ENCODE data around the gene ATG2A. TPM values are rescaled to one million over a fixed set of nuclear protein-coding genes. Genes with fewer than 3 reads are reported as not detected.
A peak's percentile ranks its signal among the peaks of the same experiment; 100 is the strongest.
"Not testable (repeated sequence)": the region's sequence is repeated elsewhere in the genome, so short reads cannot be mapped to it uniquely, and the experiment has no call there.

ATG2A gene
- total RNA-seq, 1 donor from 2014 or later = 39.5 TPM

DNA sequence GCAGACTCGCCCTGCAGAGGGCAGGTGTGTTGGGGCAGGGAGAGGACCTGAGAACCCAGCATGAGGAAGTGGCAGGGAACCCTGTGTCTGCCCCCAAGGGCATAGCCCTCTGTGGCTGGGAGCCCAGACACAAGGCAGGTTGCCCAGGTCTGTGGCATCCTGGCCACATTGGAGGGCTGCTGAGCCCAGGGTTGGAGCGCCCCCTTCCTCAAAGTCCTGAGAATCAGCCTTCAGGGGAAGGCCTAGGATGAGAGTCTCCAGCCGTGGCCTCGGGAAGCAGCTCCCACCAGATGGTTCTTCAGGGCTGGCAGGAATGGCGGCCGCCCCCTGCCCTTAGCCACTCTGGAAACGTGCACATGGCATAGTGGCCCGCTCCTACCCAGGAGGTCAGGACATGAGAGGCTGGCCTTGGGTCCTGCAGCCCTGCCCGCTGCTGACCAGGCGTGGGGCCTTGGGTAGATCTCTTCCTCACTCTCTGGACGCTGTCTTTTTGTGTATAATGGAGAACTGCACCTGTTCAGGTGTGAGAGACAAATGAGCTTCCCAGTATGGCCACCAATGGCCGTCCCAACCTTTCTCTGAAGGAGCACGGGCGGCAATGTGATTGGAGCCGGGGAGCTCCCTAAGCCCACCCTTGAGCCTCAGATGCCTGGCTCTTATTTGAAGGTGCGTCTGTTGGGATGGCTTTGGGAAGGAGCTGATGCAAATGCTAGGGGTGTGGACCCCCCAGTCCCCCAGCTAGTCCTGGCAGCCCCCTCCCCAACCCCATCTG lies 68.0 kb downstream of the ATG2A start:
- intact Hi-C loops (cut with DNase I) = loop anchor here (5.0 kb wide), 1 partner anchor 163 kb away; the partner anchor contains the start of gene ARL2
- DNase-seq (ENCODE audit: low spot score in 2 of 2) = no peak
- H3K4me3 ChIP-seq = no peak overlapping the region
- H3K27me3 ChIP-seq = no peaks in the 10 kb centered on the region
- H3K27ac ChIP-seq = peak overlapping the region; percentile 72 to 95
- H3K9me3 ChIP-seq = no peaks in the 10 kb centered on the region
- H3K36me3 ChIP-seq = peaks cover 13 to 19% of the 10 kb centered on the region in 2 donors
- H3K4me1 ChIP-seq = peaks cover 21 to 24% of the 10 kb centered on the region in 2 donors
- TF ChIP-seq, protein P1, sequence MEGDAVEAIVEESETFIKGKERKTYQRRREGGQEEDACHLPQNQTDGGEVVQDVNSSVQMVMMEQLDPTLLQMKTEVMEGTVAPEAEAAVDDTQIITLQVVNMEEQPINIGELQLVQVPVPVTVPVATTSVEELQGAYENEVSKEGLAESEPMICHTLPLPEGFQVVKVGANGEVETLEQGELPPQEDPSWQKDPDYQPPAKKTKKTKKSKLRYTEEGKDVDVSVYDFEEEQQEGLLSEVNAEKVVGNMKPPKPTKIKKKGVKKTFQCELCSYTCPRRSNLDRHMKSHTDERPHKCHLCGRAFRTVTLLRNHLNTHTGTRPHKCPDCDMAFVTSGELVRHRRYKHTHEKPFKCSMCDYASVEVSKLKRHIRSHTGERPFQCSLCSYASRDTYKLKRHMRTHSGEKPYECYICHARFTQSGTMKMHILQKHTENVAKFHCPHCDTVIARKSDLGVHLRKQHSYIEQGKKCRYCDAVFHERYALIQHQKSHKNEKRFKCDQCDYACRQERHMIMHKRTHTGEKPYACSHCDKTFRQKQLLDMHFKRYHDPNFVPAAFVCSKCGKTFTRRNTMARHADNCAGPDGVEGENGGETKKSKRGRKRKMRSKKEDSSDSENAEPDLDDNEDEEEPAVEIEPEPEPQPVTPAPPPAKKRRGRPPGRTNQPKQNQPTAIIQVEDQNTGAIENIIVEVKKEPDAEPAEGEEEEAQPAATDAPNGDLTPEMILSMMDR (IDR thresholded peaks at IDR 0.05) = no peak

DNA sequence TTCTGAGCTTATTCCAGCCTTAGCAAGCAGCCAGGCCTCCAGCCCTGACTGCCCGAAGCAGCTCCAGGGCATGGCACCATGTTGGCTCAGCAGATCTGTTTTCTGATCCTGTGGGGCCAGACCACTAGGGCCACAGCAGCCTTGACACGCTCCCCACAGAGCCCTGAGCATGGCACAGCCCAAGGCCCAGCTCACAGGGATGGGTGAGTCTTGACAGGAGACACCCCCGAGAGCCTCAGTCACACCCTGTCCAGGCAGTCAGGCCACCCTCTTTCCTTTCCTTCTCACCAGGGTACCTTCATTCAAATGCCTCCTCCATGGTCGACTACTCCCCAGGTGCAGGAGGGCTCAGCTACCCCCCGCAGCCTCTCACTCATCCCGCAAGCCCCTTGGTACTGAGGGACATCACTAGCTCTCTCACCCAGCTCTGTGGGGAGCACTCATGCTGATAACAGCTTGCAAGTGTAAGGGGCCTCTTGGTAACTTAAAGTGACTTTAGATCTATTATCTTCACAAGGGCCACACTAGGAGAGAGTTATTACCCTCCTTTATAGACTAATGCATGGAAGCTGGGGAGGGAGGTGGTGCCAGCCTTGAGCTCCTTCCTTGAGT lies 68.7 kb downstream of the ATG2A start:
- Histone ChIP-seq H3K27ac (no peak overlapping the region), H3K4me3 (no peak overlapping the region)

DNA sequence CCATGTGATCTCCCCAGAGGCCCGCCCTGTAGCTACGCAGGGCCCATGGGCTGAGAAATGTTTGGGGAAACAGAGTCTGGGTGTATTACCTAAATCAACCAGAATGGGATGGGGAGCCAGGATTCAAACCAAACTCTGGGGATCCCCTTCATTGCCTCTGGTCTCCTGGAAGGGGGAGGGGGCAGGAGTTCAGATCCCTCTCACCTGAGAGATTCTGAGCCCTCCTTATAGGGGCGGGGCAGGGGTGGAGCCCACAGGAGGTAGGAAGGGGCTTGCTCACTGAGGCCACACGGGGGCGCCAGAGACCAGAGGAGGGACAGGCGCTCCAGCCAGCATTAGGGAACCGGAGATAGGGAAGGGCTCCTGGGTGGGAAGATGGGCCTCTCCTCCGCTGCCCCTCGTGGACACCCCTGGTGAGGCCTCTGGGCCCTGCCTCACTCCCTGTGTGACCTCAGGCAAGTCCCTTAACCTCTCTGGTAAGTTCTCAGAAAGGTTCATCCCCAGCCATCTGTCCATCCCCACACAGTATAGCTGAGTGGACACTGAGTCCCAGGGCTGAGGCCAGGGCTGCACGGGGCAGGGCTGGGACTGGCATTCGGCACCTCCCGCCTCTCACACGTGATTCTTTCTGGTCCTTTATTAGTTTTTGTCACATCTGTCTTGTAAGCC lies 69.9 kb downstream of the ATG2A start:
- peak in 1 of 2 donors; percentile 94 for DNase-seq (ENCODE audit: low spot score in 2 of 2)
- Histone ChIP-seq H3K4me1 (peaks cover 16 to 17% of the 10 kb centered on the region in 2 donors), H3K27ac (no peak overlapping the region), H3K4me3 (no peak overlapping the region), H3K36me3 (peaks cover 0 to under 1% of the 10 kb centered on the region in 2 donors), H3K9me3 (no peaks in the 10 kb centered on the region), H3K27me3 (no peaks in the 10 kb centered on the region)
- TF ChIP-seq, protein P1 (IDR thresholded peaks at IDR 0.05) = peak; percentile 97 to 98 (median 98)
- intact Hi-C loops (cut with DNase I) = loop anchor here (1.0 to 5.0 kb wide), 2 partner anchors 47 to 165 kb away; partner anchors contain the start of gene ARL2

More for the DNA sequence above, 68.7 kb downstream of the ATG2A start:
- DNase-seq (ENCODE audit: low spot score in 2 of 2) = no peak
- Histone ChIP-seq H3K36me3 (peaks cover 6 to 12% of the 10 kb centered on the region in 2 donors), H3K27me3 (no peaks in the 10 kb centered on the region), H3K9me3 (no peaks in the 10 kb centered on the region), H3K4me1 (peaks cover 17 to 18% of the 10 kb centered on the region in 2 donors)
- intact Hi-C loops (cut with DNase I) = loop anchor here (5.0 kb wide), 1 partner anchor 164 kb away; the partner anchor contains the start of gene ARL2
- TF ChIP-seq, protein P1 (IDR thresholded peaks at IDR 0.05) = no peak

DNA sequence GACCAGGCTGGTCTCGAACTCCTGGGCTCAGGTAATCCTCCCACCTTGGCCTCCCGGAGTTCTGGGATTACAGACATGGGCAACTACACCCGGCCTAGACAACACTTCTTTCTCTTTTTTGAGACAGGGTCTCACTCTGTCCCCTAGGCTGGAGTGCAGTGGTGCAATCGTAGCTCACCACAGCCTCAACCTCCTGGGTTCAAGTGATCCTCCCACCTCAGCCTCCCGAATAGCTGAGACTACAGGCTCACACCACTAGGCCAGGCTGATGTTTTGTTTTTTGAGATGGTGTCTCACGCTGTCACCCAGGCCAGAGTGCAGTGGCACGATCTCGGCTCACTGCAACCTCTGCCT lies 71.3 kb downstream of the ATG2A start:
- not testable (repeated sequence) for DNase-seq (ENCODE audit: low spot score in 2 of 2); H3K27ac ChIP-seq; H3K27me3 ChIP-seq; H3K4me3 ChIP-seq; H3K36me3 ChIP-seq; H3K9me3 ChIP-seq
- H3K4me1 ChIP-seq = peaks cover 16 to 17% of the 10 kb centered on the region in 2 donors
- intact Hi-C loops (cut with DNase I) = loop anchor here (5.0 kb wide), 1 partner anchor 167 kb away; the partner anchor contains the start of gene ARL2

DNA sequence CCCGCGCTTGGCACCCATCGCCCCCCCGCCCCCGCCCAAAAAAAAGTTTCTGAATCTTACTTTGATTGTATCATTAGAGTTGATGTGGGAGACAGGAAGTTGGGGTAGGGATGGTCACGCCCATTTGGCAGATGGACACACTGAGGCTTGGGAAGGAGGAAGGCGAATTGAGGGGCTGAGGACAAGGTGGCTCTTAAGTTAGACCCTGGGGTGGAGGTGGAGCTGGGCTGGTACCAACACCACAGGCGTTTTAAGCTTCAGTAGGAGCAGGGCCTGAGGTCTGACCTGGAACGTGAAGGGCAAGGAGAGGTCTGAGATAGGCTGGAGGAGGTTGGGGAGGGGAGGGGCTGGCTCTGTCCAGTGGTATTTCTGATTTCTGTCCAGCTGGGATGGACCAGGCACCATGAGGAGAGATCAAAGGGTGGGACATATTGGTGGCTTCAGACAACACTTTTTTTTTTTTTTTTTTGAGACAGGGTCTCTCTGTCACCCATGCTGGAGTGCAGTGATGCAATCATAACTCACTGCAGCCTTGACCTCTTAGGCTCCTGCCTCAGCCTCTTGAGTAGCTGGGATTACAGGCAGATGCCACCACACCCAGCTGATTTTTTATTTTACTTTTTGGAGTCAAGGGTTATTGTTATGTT lies 71.8 kb downstream of the ATG2A start:
- peak overlapping the region; percentile 40 to 64 for H3K4me3 ChIP-seq
- DNase-seq (ENCODE audit: low spot score in 2 of 2) = no peak
- H3K9me3 ChIP-seq = no peaks in the 10 kb centered on the region
- no peak overlapping the region for H3K27ac ChIP-seq
- peaks cover 15 to 17% of the 10 kb centered on the region in 2 donors for H3K4me1 ChIP-seq
- intact Hi-C loops (cut with DNase I) = loop anchor here (5.0 kb wide), 1 partner anchor 167 kb away; the partner anchor contains the start of gene ARL2
- H3K27me3 ChIP-seq = no peaks in the 10 kb centered on the region
- no peaks in the 10 kb centered on the region for H3K36me3 ChIP-seq
- TF ChIP-seq, protein P1 (IDR thresholded peaks at IDR 0.05) = no peak

Other genes with a start within 250 kb of the ATG2A start
- gene NRXN2, start 194.0 kb downstream of the ATG2A start, total RNA-seq = 26.0 TPM
- 44.2 TPM for gene RASGRP2, start 173.1 kb downstream of the ATG2A start, total RNA-seq
- gene PYGM, start 157.2 kb downstream of the ATG2A start, total RNA-seq = 13.9 TPM
- 332 TPM for gene SF1, start 138.7 kb downstream of the ATG2A start, total RNA-seq
- gene MAP4K2, start 114.0 kb downstream of the ATG2A start, total RNA-seq = 34.0 TPM
- 36.6 TPM for gene MEN1, start 106.7 kb downstream of the ATG2A start, total RNA-seq
- not detected for gene CDC42BPG, start 72.6 kb downstream of the ATG2A start, total RNA-seq
- gene EHD1, start 38.6 kb downstream of the ATG2A start, total RNA-seq = 216 TPM
- 115 TPM for gene PPP2R5B, start 7.5 kb upstream of the ATG2A start, total RNA-seq
- not detected for gene GPHA2, start 18.7 kb upstream of the ATG2A start, total RNA-seq
- gene MAJIN, start 54.9 kb upstream of the ATG2A start, total RNA-seq = not detected
- gene BATF2, start 79.8 kb upstream of the ATG2A start, total RNA-seq = 0.21 TPM
- gene ARL2, start 97.0 kb upstream of the ATG2A start, total RNA-seq = 187 TPM
- 25.1 TPM for gene SNX15, start 110.2 kb upstream of the ATG2A start, total RNA-seq
- gene SAC3D1, start 124.0 kb upstream of the ATG2A start, total RNA-seq = 19.6 TPM
- gene NAALADL1, start 141.3 kb upstream of the ATG2A start, total RNA-seq = 56.8 TPM
- not detected for gene CDCA5, start 166.8 kb upstream of the ATG2A start, total RNA-seq
- gene ZFPL1, start 167.0 kb upstream of the ATG2A start, total RNA-seq = 93.6 TPM
- 226 TPM for gene VPS51, start 179.0 kb upstream of the ATG2A start, total RNA-seq
- 10.6 TPM for gene TM7SF2, start 194.7 kb upstream of the ATG2A start, total RNA-seq
- gene ZNHIT2, start 200.5 kb upstream of the ATG2A start, total RNA-seq = 35.3 TPM
- 1,253 TPM for gene FAU, start 204.9 kb upstream of the ATG2A start, total RNA-seq
- gene MRPL49, start 205.1 kb upstream of the ATG2A start, total RNA-seq = 43.2 TPM
- 229 TPM for gene SYVN1, start 217.3 kb upstream of the ATG2A start, total RNA-seq